ENCODE data around the gene KDM2B.
"Not testable (repeated sequence)": the region's sequence is repeated elsewhere in the genome, so short reads cannot be mapped to it uniquely, and the experiment has no call there.

The KDM2B gene

DNA sequence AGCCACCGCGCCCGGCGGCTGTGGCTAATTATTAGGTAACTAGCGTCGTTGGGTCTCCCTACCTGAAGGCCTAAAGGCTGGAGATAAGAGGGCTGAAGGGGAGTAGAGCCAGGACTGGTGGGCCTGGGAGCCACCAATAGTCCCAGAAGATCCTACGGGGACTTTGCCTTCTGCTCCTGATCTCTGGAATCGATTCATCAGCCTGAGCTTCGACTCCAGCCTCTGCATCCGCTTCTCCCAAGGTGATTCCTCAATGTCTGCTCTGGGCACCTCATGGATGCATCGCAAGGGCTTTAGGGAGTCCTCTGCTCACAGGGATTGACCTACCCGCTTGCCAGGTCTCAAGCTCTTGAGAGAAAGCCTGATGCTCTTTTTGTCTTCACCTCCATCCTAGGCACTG is 14.7 kb upstream of the KDM2B start:
- H3K9ac ChIP-seq (ENCODE audit: low read length) = no peak overlapping the region
- H3K27ac ChIP-seq (ENCODE audit: low read length) = no peak overlapping the region
- no peak for TF ChIP-seq EZH2phosphoT487 (IDR thresholded peaks at IDR 0.05; ENCODE audit: low read depth)
- TF ChIP-seq, protein P1, sequence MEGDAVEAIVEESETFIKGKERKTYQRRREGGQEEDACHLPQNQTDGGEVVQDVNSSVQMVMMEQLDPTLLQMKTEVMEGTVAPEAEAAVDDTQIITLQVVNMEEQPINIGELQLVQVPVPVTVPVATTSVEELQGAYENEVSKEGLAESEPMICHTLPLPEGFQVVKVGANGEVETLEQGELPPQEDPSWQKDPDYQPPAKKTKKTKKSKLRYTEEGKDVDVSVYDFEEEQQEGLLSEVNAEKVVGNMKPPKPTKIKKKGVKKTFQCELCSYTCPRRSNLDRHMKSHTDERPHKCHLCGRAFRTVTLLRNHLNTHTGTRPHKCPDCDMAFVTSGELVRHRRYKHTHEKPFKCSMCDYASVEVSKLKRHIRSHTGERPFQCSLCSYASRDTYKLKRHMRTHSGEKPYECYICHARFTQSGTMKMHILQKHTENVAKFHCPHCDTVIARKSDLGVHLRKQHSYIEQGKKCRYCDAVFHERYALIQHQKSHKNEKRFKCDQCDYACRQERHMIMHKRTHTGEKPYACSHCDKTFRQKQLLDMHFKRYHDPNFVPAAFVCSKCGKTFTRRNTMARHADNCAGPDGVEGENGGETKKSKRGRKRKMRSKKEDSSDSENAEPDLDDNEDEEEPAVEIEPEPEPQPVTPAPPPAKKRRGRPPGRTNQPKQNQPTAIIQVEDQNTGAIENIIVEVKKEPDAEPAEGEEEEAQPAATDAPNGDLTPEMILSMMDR (IDR thresholded peaks at IDR 0.05; ENCODE audit: low read depth, low read length) = no peak
- H4K20me1 ChIP-seq (ENCODE audit: insufficient read depth, low read length) = no peaks in the 10 kb centered on the region
- H3K79me2 ChIP-seq (ENCODE audit: low read length) = no peaks in the 10 kb centered on the region
- H3K4me3 ChIP-seq (ENCODE audit: low read length) = no peak overlapping the region
- H3K4me2 ChIP-seq (ENCODE audit: low read length) = no peak overlapping the region
- H3K27me3 ChIP-seq (ENCODE audit: low read depth, low read length) = no peaks in the 10 kb centered on the region
- H3K9me3 ChIP-seq (ENCODE audit: insufficient read depth, low read length) = no peaks in the 10 kb centered on the region
- H3K36me3 ChIP-seq (replicated peaks; ENCODE audit: low read depth, low read length) = peaks cover 13% of the 10 kb centered on the region
- peaks cover 12% of the 10 kb centered on the region for H3K4me1 ChIP-seq (ENCODE audit: low read length)
- H2AFZ ChIP-seq (ENCODE audit: low read depth, low read length) = no peak overlapping the region

DNA sequence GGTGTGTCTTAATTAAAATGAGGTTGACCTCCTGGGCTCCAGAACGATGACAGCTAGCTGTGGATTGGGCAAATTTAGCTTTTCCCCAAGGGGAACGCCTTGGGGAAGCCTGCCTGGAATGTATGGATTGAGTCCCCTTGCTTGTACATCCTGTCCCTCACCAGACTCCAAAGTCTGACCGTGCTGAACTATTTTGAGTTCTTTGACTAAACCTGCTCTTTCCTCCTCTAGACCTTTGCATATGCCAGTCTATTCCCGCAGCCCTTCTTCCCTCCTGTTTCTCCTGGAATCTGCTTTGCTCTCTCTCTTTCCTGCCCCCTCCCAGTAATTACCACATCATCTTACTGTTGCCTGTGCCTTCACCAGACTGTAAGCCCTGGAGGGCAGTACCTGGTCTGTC is 11.5 kb upstream of the KDM2B start:
- H3K27ac ChIP-seq (ENCODE audit: low read length) = no peak overlapping the region
- H3K79me2 ChIP-seq (ENCODE audit: low read length) = no peaks in the 10 kb centered on the region
- no peak overlapping the region for H3K9ac ChIP-seq (ENCODE audit: low read length)
- H4K20me1 ChIP-seq (ENCODE audit: insufficient read depth, low read length) = no peaks in the 10 kb centered on the region
- no peak overlapping the region for H3K4me2 ChIP-seq (ENCODE audit: low read length)
- TF ChIP-seq, protein P1 (IDR thresholded peaks at IDR 0.05; ENCODE audit: low read depth, low read length) = no peak
- no peak for TF ChIP-seq EZH2phosphoT487 (IDR thresholded peaks at IDR 0.05; ENCODE audit: low read depth)
- H3K9me3 ChIP-seq (ENCODE audit: insufficient read depth, low read length) = no peaks in the 10 kb centered on the region
- H3K36me3 ChIP-seq (replicated peaks; ENCODE audit: low read depth, low read length) = peaks cover 15% of the 10 kb centered on the region
- no peak overlapping the region for H3K4me3 ChIP-seq (ENCODE audit: low read length)
- H2AFZ ChIP-seq (ENCODE audit: low read depth, low read length) = no peak overlapping the region
- H3K4me1 ChIP-seq (ENCODE audit: low read length) = peaks cover 21% of the 10 kb centered on the region
- H3K27me3 ChIP-seq (ENCODE audit: low read depth, low read length) = no peaks in the 10 kb centered on the region

DNA sequence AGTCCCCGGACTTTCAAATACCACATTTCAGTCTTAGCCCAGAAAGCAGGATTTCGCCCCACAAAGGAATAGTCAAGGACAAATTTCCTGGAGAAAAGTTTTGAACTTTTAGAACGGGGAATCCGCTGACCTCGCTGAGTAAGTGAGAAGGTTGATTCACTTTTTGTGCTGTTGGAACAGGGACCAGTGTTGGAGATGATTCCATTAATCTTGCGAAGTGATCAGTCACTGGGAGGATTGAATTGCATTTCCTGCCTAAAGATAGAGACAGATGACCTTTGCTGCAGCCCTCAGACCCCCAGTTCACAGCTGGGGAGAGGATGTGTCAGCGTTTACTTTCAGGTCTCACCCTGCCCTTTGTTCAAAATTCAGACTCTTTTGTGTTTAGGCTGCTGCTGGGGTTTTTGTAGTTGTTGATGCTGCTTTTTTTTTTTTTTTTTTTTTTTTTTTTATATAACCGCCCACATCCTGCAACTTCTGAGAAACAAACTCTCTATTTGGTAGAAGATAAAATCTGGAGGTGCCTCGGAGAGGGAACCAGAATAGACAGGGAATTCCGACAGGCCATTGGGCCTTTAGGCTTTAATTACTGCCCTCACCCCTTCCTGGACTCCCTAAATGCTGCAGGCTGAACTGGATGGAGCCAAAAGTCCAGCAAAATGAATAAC is 9.8 kb upstream of the KDM2B start:
- H3K27ac ChIP-seq (ENCODE audit: low read length) = peak overlapping the region; percentile 71
- H3K9me3 ChIP-seq (ENCODE audit: insufficient read depth, low read length) = no peaks in the 10 kb centered on the region
- H3K36me3 ChIP-seq (replicated peaks; ENCODE audit: low read depth, low read length) = peaks cover 13% of the 10 kb centered on the region
- H3K4me3 ChIP-seq (ENCODE audit: low read length) = peak overlapping the region; percentile 46
- peaks cover 21% of the 10 kb centered on the region for H3K4me1 ChIP-seq (ENCODE audit: low read length)
- peak overlapping the region; percentile 9; the same call in 1 of the 2 replicates for H2AFZ ChIP-seq (ENCODE audit: low read depth, low read length)
- H3K27me3 ChIP-seq (ENCODE audit: low read depth, low read length) = no peaks in the 10 kb centered on the region
- TF ChIP-seq, protein P1 (IDR thresholded peaks at IDR 0.05; ENCODE audit: low read depth, low read length) = no peak
- no peak for TF ChIP-seq EZH2phosphoT487 (IDR thresholded peaks at IDR 0.05; ENCODE audit: low read depth)
- no peaks in the 10 kb centered on the region for H4K20me1 ChIP-seq (ENCODE audit: insufficient read depth, low read length)
- no peaks in the 10 kb centered on the region for H3K79me2 ChIP-seq (ENCODE audit: low read length)
- peak overlapping the region; percentile 38 for H3K9ac ChIP-seq (ENCODE audit: low read length)
- H3K4me2 ChIP-seq (ENCODE audit: low read length) = peak overlapping the region; percentile 64

DNA sequence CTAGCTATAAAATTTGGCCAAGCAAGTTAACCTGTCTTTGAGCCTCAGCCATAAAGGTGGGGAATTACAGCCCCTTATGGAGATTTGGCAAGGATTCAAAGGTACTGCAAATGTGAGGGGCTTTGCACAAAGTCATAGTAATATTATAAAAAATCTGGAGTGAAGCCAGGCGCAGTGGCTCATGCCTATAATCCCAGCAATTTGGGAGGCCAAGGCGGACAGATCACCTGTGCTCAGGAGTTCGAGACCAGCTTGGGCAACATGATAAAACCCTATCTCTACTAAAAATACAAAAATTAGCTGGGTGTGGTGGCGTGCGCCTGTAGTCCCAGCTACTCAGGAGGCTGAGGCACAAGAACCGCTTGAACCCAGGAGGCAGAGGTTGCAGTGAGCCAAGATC is 4.1 kb upstream of the KDM2B start:
- not testable (repeated sequence) for H3K9ac ChIP-seq (ENCODE audit: low read length); H2AFZ ChIP-seq (ENCODE audit: low read depth, low read length); H3K4me2 ChIP-seq (ENCODE audit: low read length); H3K27me3 ChIP-seq (ENCODE audit: low read depth, low read length); H3K4me3 ChIP-seq (ENCODE audit: low read length); H4K20me1 ChIP-seq (ENCODE audit: insufficient read depth, low read length); H3K9me3 ChIP-seq (ENCODE audit: insufficient read depth, low read length); H3K27ac ChIP-seq (ENCODE audit: low read length)
- H3K36me3 ChIP-seq (replicated peaks; ENCODE audit: low read depth, low read length) = peaks cover 23% of the 10 kb centered on the region
- peaks cover 15% of the 10 kb centered on the region for H3K4me1 ChIP-seq (ENCODE audit: low read length)
- H3K79me2 ChIP-seq (ENCODE audit: low read length) = peaks cover 44% of the 10 kb centered on the region

DNA sequence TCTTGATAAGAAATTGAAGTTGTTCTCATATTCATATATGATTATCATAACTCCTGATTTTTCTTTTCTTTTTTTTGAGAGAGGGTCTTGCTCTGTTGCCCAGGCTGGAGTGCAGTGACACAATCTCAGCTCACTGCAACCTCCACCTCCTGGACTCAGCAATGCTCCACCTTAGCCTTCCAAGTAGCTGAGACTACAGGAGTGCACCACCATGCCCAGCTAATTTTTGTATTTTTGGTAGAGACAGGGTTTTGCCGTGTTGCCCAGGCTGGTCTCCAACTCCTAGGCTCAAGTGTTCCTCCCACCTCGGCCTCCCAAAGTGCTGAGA is 2.5 kb upstream of the KDM2B start:
- H3K9me3 ChIP-seq (ENCODE audit: insufficient read depth, low read length); H3K27me3 ChIP-seq (ENCODE audit: low read depth, low read length); H3K27ac ChIP-seq (ENCODE audit: low read length); H2AFZ ChIP-seq (ENCODE audit: low read depth, low read length); H4K20me1 ChIP-seq (ENCODE audit: insufficient read depth, low read length): not testable (repeated sequence)
- Histone ChIP-seq H3K4me2 (ENCODE audit: low read length) (peak overlapping the region; percentile 96), H3K4me3 (ENCODE audit: low read length) (peak overlapping the region; percentile 79; the same call in 1 of the 2 replicates), H3K9ac (ENCODE audit: low read length) (0 out of 2 replicates have a peak overlapping the region, but pooled peaks have one; percentile 87), H3K4me1 (ENCODE audit: low read length) (peaks cover 11% of the 10 kb centered on the region), H3K79me2 (ENCODE audit: low read length) (peaks cover 60% of the 10 kb centered on the region), H3K36me3 (replicated peaks; ENCODE audit: low read depth, low read length) (peaks cover 20% of the 10 kb centered on the region)

Measured in OCI-LY3 (cell line).